Renal cortical epithelial cell (primary cell): ENCODE results near the gene HP. TPM values are rescaled to one million over a fixed set of nuclear protein-coding genes. Genes with fewer than 3 reads are reported as not detected.
"Not testable (repeated sequence)": the region's sequence is repeated elsewhere in the genome, so short reads cannot be mapped to it uniquely, and the experiment has no call there.

Source experiments
- DNase-seq: peaks from one replicate; pipeline ENCODE4 v3.0.0-alpha.2; 2011; ENCODE audit warnings: low read depth
- total RNA-seq: library from RNA; depleted of rRNA; stranded (reverse); fragments of >200 nt; gene quantifications from 2 replicates; pipeline ENCODE4 v1.2.3, GENCODE V29; 2014

Gene HP
- total RNA-seq, 1 donor from 2014 or later = 1.8 TPM

DNA sequence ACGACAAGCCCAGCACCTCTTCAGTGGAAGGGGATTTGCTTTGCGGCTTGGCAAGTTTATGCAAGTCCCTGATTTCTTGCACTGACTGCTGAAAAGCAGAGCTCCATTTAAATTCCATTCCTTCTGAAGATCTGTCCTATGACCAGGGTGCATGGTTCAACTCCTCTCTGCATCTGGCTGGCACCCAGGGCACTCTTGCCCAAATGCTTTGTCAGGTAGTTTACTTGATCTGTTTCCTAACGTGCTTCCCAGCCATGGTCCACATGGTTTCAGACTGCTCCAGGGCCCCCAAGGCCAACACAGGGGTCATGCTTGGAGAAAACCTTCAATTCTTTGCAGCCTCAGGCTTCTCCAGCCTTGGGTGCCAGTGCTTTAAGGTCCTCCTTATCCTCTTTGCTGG, 11.2 kb upstream of the HP start:
- peak; percentile 30 for DNase-seq

DNA sequence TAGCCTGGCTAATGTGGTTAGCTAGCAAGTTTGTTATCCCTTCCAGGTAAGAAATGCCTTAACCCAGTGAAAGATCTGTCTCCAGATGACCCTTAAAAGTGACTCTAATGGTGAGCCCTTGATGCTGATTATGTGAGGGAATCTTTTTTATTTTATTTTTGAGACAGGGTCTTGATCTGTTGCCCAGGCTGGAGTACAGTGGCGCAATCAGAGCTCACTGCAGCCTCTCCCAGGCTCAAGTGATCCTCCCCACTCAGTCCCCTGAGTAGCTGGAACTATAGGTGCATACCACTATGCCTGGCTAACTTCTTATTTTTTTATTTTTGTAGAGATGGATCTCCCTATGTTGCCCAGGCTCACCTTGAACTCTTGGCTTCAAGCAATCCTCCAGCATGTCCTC, 10.8 kb upstream of the HP start:
- DNase-seq = no peak

DNA sequence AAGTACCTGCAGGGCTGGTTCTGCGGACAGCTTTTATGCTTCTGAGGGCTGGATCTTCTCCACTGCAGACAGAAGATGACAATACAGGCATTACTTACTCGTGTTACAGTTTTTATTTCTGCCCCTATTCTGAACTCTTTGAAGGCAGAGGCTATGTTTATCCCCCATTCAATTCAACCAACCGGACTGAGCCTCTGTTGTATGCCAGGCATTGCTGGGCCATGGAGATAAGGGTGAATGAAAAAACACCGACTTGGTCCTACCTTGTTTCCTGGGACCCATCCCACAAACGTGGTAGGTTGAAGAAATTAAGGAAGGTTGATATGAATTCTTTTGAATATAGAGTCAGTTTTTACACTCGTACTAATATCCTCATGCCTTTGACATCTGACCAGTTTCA, 10.0 kb upstream of the HP start:
- no peak for DNase-seq

DNA sequence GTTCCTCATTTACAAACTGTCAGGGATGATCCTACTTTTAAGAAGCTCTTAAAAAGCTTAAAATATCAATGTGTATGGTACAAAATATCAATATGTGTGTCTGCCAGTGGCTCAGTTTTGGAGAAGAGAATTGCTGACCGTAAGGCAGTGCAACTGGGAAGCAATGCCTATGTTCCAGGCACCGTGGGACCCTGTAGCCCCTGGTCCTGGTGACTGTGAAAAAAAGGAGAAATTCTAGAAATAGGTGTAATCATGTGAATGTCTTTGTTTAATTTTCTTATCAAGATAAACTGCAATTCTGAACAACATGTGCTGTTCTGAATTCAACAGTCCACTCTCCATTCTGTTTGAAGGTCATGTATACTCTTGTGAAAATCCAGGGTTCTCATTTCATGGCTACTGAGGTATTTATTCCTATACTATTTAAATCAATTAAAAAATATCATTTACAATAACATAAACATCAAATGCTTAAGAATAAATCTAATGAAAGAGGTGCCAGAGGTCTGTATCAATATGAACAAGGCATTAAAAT, 9.4 kb upstream of the HP start:
- DNase-seq = no peak

DNA sequence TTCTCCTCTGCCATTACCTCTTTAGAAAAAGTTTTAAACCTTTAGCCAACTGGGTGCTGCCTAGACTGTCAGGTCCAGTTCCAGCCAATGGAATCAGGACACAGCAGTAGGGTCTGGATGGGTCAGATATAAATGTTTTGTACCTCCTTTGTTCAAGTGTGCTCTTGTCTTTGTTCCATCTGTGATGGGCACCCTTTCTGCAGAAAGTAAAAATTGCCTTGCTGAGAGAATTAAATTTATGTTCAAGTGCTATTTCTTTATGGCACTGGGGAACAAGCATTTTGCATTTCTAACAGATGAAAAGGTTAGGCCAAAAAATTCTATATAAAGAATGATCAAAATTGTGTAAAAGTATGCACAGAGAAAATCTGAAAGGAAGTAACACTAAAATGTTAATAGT, 5.2 kb upstream of the HP start:
- DNase-seq = no peak

DNA sequence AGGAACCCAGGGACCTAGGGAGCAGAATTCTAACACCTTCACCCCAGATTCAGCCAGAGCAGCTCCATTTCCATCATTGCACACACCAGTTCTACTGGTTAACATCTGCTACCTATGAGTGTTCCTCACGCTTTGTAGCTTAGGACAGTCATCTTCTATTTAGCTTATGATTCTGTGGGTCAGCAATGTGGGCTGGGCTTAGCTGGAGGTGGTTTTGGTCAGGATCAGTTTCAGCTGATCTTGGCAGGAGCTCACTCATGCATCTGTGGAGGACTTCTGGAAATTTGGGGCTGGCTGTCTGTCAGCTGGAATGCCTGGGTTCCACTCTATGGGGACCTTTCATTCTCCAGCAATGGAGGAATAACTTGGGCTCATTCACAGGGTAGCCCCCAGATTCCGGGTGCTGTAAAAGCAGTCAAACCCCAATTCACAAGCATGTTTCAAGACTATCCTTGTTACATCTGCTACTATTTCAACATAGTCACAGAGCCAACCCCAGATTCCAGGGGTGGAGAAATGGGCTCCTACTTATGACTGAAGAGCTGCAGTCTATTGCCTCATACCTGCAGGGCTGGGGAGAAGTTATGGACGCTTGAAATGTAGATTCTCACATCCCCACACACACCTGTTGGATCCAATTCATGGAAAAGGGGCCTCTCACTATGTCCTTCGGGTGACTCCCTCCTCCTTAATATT, 3.4 kb upstream of the HP start:
- no peak for DNase-seq

DNA sequence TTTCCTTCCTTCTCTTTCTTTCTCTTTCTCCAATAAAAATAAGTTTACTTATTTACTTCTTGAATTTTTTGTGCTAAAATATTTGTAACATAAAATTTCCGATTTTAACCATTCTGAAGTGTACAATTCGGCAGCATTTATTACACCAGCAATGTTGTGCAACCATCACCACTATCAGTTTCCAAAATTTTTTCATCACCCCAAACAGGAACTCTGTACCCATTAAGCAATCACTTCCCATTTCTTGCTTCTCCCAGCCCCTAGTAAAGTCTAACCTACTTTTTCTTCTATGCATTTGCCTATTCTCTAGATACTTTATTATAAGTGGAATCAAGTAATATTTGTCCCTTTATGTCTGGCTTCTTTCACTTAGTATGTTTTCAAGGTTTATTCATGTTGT, 2.5 kb upstream of the HP start:
- DNase-seq = no peak

DNA sequence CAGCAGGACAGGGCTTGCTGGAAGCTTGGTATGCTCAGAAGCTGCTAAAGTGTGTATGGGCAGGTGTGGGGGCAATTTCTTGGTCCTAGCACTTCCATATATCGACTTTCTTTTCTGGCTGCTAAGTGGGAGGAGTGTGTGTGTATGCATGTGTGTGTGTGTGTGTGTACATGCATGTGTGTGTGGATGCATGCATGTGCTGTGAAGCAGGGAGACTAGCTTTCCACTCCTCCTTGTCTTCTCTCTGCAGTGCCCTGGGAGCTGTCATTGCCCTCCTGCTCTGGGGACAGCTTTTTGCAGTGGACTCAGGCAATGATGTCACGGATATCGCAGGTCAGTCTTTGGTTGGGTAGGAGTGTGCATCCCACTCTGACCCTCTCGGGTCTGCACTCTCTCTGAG, 1.6 kb downstream of the HP start:
- no peak for DNase-seq

DNA sequence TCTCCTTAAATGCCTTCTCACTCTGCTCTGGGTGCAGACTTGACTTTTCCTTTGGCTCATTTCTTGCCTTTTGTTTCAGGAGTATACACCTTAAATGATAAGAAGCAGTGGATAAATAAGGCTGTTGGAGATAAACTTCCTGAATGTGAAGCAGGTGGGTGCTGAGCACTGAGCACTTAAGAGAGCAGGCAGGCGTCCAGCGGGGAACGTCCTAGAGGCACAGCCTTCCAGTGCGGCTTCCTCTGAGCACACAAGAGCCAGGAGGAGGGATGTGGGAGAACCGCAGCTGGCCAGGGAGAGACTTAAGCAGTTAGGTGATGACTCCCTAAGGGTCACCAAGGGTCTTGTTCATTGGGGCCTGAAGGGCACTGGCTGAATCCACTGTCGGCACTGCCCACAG, 3.0 kb downstream of the HP start:
- not testable (repeated sequence) for DNase-seq

DNA sequence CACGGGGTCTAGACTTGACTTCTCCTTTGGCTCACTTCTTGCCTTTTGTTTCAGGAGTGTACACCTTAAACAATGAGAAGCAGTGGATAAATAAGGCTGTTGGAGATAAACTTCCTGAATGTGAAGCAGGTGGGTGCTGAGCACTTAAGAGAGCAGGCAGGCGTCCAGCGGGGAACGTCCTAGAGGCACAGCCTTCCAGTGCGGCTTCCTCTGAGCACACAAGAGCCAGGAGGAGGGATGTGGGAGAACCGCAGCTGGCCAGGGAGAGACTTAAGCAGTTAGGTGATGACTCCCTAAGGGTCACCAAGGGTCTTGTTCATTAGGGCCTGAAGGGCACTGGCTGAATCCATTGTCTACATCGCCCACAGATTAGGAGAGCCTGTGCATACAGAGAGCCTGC, 4.8 kb downstream of the HP start:
- DNase-seq = not testable (repeated sequence)

DNA sequence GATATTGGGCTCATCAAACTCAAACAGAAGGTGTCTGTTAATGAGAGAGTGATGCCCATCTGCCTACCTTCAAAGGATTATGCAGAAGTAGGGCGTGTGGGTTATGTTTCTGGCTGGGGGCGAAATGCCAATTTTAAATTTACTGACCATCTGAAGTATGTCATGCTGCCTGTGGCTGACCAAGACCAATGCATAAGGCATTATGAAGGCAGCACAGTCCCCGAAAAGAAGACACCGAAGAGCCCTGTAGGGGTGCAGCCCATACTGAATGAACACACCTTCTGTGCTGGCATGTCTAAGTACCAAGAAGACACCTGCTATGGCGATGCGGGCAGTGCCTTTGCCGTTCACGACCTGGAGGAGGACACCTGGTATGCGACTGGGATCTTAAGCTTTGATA, 6.1 kb downstream of the HP start:
- no peak for DNase-seq

DNA sequence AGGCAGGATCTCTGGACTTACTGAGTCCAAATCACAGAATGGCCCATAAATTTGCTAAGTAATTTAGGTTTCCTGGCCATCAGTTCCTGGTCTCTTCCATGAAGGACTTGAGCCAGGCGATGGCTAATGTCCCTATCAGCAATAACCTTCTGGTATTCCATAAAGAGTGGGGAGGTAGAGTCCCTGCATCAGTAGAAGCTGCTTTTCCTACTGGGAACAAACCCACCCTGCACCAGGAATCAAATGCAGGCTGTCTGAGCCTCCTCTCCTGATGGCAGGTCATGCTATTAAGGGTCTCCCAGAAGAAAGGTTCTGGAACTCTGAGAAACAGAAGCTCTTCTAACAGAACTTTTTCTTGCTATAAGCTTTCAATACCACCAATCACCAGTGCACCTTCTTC, 7.3 kb downstream of the HP start:
- no peak for DNase-seq

DNA sequence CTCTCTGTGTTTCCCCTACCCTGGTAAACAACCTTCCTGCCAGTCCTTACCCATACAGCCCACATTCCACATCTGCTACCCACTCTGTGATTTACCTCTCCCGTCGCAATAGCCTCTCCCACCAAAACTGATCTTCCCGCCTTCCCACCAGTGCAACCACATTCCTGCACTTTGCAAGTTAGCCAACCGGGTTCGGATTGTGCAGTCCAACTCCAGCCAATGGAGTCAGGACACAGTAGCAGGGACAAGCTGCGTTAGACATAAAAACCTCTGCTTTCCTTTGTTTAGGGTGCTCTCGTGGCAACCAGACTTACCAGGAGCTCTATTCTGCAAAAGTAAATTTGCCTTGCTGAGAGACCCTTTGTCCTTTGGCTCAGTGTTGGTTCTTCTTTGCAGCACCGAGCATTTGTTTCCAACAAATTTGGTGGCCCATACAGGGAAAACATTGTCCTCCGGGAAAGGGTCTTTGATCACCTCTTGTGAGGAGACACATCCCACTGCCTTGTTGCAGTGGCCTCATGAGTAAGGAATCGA, 10.1 kb downstream of the HP start:
- no peak for DNase-seq

DNA sequence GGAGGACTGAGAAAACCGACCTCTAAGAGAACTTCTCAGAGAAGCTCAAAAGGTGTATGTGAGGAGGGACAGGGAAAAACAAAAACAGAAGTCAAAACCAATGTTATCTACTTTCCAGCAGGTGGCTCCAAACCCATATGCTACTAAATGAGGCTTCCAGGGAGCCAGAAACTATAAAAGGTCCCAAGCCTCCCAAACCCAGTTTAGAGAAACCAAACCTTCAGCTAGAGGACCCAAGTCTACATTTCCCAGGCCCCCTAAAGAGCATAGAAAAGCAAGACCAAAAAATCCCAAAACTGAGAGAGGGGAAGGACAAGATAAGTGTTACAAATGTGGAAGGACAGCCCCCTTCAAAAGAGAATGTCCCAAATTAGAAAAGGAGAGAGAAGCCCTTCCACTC, 12.4 kb downstream of the HP start:
- peak; percentile 51 for DNase-seq

DNA sequence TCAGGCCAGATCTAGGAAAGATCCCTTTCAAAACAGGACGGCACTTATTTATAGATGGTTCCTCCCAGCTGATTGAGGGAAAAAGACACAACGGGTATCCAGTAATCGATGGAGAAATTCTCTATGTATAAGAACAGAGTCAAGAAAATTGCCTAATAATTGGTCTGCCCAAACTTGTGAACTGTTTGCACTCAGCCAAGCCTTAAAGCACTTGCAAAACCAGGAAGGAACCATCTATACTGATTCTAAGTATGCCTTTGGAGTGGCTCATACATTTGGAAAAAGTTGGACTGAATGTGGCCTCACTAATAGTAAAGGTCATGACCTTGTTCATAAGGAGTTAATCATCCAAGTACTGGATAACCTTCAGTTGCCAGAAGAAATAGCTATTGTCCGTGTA, 14.6 kb downstream of the HP start:
- DNase-seq = peak; percentile 19

DNA sequence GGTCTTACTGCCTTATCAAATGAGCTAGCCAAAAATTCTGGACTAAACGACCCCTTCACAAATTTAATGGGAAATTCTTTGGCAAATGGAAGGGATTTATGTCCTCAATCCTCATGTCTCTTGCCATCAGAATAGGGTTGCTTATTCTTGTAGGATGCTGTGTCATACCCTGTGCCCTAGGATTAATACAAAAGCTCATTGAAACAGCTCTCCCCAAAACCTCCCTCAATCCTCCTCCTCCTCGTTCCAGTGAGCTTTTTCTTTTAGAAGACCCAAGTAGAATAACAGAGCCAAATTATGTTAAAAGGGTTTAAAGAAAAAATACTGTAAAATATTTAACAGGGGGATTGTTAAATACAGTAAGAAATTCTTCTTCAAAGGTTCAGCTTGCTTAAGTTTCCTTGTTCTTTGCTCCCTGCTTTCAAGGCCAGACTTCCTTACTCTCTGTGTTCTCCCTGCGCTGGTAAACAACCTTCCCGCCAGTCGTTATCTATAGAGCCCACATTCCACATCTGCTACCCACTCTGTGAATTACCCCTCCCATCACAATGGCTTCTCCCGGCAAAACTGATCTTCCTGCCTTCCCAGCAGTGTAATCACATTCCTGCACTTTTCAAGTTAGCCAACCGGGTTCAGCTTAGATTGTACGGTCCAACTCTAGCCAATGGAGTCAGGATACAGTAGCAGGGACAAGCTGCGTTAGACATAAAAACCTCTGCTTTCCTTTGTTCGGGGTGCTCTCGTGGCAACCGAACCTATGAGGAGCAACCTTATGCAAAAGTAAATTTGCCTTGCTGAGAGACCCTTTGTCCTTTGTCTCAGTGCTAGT, 18.4 kb downstream of the HP start:
- DNase-seq = no peak

DNA sequence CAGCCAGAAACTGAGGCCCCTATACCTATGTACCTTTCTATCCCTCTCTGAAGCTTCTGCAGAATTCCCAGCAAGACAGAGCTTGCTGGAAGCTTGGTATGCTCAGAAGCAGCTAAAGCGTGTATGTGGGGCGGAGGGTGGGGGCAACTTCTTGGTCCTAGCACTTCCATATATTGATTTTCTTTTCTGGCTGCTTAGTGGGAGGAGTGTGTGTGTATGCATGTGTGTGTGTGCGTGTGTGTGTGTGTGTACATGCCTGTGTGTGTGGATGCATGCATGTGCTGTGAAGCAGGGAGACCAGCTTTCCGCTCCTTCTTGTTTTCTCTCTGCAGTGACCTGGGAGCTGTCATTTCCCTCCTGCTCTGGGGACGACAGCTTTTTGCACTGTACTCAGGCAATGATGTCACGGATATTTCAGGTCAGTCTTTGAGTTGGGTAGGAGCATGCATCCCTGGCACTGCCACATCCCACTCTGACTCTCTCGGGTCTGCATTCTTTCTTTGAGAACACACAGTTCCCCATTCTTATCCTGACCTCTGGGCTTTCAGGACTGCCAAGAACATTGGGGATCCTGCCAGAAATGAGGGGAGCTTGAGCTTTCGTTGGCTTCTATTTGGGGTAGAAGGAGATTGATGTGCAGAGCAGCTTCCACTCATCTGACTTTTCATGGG, 19.4 kb downstream of the HP start:
- no peak for DNase-seq

DNA sequence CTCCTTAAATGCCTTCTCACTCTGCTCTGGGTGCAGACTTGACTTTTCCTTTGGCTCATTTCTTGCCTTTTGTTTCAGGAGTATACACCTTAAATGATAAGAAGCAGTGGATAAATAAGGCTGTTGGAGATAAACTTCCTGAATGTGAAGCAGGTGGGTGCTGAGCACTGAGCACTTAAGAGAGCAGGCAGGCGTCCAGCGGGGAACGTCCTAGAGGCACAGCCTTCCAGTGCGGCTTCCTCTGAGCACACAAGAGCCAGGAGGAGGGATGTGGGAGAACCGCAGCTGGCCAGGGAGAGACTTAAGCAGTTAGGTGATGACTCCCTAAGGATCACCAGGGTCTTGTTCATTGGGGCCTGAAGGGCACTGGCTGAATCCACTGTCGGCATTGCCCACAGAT, 20.8 kb downstream of the HP start:
- DNase-seq = not testable (repeated sequence)

DNA sequence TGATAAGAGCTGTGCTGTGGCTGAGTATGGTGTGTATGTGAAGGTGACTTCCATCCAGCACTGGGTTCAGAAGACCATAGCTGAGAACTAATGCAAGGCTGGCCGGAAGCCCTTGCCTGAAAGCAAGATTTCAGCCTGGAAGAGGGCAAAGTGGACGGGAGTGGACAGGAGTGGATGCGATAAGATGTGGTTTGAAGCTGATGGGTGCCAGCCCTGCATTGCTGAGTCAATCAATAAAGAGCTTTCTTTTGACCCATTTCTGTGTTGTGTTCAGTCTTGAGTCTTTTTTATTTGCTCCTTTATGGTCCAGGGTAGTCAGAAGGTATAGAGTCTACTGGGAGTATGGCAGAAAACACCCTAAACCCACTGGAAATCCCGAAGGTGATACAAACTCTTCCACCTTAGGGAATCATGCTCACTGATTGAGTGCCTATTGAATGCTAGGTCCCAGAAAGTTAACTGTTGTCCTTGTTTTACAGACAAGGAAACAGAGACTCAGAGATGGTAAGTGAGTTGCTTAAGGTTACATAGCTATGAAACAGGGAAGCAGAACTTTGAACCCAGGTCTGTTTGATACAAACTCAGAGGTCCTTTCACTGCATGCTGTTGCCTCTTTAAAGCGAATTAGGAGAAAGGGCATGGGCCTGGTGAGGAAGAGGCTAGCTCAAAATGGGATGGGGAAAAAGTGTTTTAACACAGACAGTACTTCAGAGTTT, 22.8 kb downstream of the HP start:
- not testable (repeated sequence) for DNase-seq

DNA sequence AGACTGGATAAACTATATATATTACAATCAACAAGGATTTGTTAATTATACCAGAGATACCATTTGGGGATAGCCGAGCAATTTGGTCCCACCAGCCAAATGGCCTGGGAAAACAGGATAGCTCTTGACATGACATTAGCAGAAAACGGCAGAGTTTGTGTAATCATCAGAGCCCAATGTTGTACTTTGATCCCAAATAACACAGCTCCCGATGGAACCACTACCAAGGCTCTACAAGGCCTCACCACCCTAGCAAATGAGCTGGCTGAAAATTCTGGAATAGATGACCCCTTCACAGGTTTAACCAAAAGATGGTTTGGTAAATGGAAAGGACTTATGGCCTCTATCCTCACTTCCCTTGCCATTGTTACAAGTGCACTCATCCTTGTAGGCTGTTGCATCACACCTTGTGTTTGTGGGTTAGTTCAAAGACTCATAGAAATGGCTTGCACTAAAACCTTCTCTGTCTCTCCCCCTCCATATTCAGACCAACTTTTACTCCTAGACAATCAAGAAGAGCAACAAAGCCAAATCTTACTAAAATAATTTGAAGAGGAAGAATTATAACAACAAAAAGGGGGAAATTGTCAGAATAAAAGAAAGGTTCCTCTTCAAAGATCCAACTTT, 29.6 kb downstream of the HP start:
- DNase-seq = peak; percentile 92

DNA sequence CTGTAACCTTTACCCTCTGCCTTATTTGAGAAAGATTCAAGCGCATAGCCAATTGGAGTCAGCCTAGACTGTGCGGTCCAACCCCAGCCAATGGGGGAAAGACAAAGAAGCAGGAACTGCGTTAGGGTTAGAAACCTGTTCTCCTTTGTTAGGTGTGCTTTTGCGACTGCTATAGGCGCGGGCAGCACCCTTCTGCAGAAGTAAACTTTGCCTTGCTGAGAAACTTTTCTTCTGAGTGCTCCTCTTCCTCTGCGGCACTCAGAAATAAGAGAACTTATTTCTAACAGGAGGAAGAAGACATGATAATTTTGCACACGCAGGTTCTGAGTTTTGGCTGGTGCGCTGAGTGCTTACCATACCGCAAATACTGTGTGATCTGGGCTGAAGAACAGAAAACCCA, 30.1 kb downstream of the HP start:
- no peak for DNase-seq
